Chondrocyte (in vitro differentiated cells): ENCODE results near the gene MGAT4A. TPM values are rescaled to one million over a fixed set of nuclear protein-coding genes. Genes with fewer than 3 reads are reported as not detected.

Experiments used
- DNase-seq: peaks from one replicate; pipeline ENCODE4 v3.0.0; 2021; ENCODE audit warnings: mixed read lengths, low spot score
- H3K27ac Mint-ChIP-seq: one replicate; pipeline ENCODE4 v1.8.0; 2021; ENCODE audit warnings: mild to moderate bottlenecking, moderate library complexity, mixed read lengths; ENCODE audit not compliant: unreplicated experiment
- H3K27me3 Mint-ChIP-seq: 2 replicates; pipeline ENCODE4 v1.8.0; 2021; ENCODE audit warnings: low read depth, mixed read lengths
- H3K36me3 Mint-ChIP-seq: 2 replicates; pipeline ENCODE4 v1.8.0; 2021; ENCODE audit warnings: low read depth, mixed read lengths
- H3K4me1 Mint-ChIP-seq: 2 replicates; pipeline ENCODE4 v1.8.0; 2021; ENCODE audit warnings: low read depth, mild to moderate bottlenecking, mixed read lengths
- H3K4me3 Mint-ChIP-seq: one replicate; pipeline ENCODE4 v1.8.0; 2021; ENCODE audit warnings: mild to moderate bottlenecking, moderate library complexity, mixed read lengths; ENCODE audit not compliant: unreplicated experiment
- H3K9me3 Mint-ChIP-seq: 2 replicates; pipeline ENCODE4 v1.8.0; 2021; ENCODE audit warnings: low read depth, mixed read lengths
- CTCF ChIP-seq: fragments of 200-600 bp; sonication (generic); IDR thresholded peaks from 2 replicates; pipeline ENCODE4 v1.5.0; 2021; ENCODE audit warnings: antibody characterized with exemption, mild to moderate bottlenecking, moderate library complexity
- total RNA-seq: library from RNA; stranded (reverse); gene quantifications from 3 replicates; pipeline ENCODE4 v1.2.1, GENCODE V29; 2021

MGAT4A gene
- total RNA-seq, 1 donor from 2014 or later, result 2.1 TPM

- Mint-ChIP-seq H3K9me3 (no peaks in the 10 kb centered on the region), H3K4me1 (peaks cover 8% of the 10 kb centered on the region), H3K27me3 (peaks cover 40% of the 10 kb centered on the region), H3K36me3 (peaks cover 2% of the 10 kb centered on the region), H3K4me3 (no peak overlapping the region), H3K27ac (no peak overlapping the region)
- TF ChIP-seq CTCF, result no peak
- DNase-seq, result no peak
Observed at GRCh38 chr2:98743835-98744234, 12.9 kb upstream of the MGAT4A start.

- Mint-ChIP-seq H3K27me3 (peaks cover 53% of the 10 kb centered on the region), H3K4me1 (no peaks in the 10 kb centered on the region), H3K9me3 (no peaks in the 10 kb centered on the region), H3K4me3 (no peak overlapping the region), H3K27ac (no peak overlapping the region), H3K36me3 (peaks cover 2% of the 10 kb centered on the region)
- TF ChIP-seq CTCF, result no peak
- DNase-seq, result no peak
Observed at GRCh38 chr2:98739020-98739419, 8.1 kb upstream of the MGAT4A start.

GRCh38 chr2:98738304-98738703 is 7.4 kb upstream of the MGAT4A start:
- H3K27me3 Mint-ChIP-seq, result peaks cover 56% of the 10 kb centered on the region
- H3K4me3 Mint-ChIP-seq, result no peak overlapping the region
- H3K9me3 Mint-ChIP-seq, result no peaks in the 10 kb centered on the region
- no peak for TF ChIP-seq CTCF
- no peaks in the 10 kb centered on the region for H3K4me1 Mint-ChIP-seq
- no peak overlapping the region for H3K27ac Mint-ChIP-seq
- no peak for DNase-seq
- peaks cover 2% of the 10 kb centered on the region for H3K36me3 Mint-ChIP-seq

GRCh38 chr2:98737848-98738247 is 6.9 kb upstream of the MGAT4A start:
- Mint-ChIP-seq H3K27me3 (peaks cover 57% of the 10 kb centered on the region), H3K4me1 (no peaks in the 10 kb centered on the region), H3K27ac (no peak overlapping the region), H3K4me3 (no peak overlapping the region), H3K36me3 (peaks cover 2% of the 10 kb centered on the region), H3K9me3 (no peaks in the 10 kb centered on the region)
- no peak for DNase-seq
- no peak for TF ChIP-seq CTCF

- Mint-ChIP-seq H3K36me3 (peaks cover 2% of the 10 kb centered on the region), H3K27ac (no peak overlapping the region), H3K4me3 (no peak overlapping the region), H3K4me1 (peaks cover 5% of the 10 kb centered on the region), H3K27me3 (peaks cover 55% of the 10 kb centered on the region), H3K9me3 (no peaks in the 10 kb centered on the region)
- DNase-seq, result no peak
- no peak for TF ChIP-seq CTCF
Observed at GRCh38 chr2:98736464-98736889, 5.5 kb upstream of the MGAT4A start.
